NCI-H774 (cell line): Measurements from ENCODE around the gene CHMP6.
"Not testable (repeated sequence)": the region's sequence is repeated elsewhere in the genome, so short reads cannot be mapped to it uniquely, and the experiment has no call there.

Source experiments
- DNase-seq: peaks from one replicate; lab custom pipeline; 2025; lab: John Stamatoyannopoulos, UW

Gene CHMP6

GRCh38 chr17:81011951-81012350, 20.3 kb downstream of the CHMP6 start:
- DNase-seq, result no peak

DNA sequence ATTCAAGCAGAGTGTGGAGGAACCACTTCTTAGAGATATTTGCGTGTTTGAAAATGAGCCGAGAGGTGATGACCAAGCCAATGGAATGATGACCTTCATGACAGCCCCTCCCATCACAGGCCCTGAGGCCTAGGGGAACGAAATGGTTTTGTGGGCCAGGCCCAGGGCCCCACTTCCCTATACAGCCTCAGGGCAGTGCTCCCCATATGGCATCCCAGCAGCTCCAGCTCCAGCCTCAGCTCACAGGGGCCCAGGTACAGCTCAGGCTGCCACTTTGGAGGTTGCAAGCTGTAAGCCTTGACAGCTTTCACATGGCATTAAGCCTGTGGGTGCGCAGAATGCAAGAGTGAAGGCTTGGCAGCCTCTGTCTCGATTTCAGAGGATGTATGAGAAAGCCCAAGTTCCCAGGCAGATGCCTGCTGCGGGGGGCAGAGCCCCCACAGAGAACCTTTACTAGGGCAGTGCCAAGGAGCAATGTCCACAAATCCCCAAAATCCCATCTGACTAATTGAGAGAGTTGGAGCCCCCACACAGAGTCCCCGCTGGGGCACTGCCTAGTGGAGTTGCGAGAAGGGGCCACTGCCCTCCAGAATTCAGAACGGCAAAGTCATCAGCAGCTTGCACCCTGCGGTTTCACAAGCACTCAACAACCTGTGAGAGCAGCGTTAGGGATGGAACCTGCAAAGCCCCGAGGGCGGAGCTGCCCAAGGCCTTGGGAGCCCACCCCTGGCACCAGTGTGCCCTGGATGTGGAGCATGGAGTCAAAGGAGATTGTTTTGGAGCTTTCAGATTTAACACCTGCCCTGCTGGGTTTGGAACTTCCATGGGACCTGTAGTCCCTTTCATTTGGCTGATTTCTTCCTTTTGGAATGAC, 21.2 kb downstream of the CHMP6 start:
- DNase-seq, result no peak

DNA sequence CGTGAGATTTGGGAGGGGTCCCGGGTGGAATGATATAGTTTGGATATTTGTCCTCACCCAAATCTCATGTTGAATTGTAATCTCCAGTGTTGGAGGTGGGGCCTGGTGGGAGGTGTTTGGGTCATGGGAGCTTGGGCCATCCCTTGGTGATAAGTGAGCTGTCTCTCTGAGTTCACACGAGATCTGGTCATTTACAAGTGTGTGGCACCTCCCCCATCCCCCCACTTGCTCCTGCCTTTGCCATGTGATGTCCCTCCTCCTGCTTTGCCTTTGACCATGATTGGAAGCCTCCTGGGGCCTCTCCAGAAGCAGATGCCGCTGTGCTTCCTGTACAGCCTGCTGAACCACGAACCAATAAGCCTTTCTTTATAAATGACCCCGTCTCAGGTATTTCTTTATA, 22.0 kb downstream of the CHMP6 start:
- no peak for DNase-seq

GRCh38 chr17:81015136-81015535, 23.5 kb downstream of the CHMP6 start:
- DNase-seq, result no peak

DNA sequence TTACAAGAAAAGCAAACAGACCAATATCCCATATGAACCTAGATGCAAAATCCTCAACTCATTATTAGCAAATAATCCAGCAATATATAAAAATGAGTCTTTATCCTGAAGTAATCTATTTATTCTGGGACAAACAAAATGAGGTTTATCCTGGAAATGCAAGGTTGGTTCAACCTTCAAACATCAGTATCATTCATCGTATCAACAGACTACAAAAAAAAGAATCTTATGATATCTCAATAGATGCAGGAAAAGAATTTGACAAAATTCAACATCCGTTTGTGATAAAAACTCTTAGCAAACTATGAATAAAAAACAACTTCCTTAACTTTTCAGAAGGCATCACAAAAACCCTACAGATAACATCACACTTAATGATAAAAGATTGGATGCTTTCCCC, 24.9 kb downstream of the CHMP6 start:
- DNase-seq, result no peak

GRCh38 chr17:81017330-81017729, 25.7 kb downstream of the CHMP6 start:
- DNase-seq, result not testable (repeated sequence)

- peak; percentile 36 for DNase-seq
Observed at GRCh38 chr17:81018044-81018802, 26.6 kb downstream of the CHMP6 start.

DNA sequence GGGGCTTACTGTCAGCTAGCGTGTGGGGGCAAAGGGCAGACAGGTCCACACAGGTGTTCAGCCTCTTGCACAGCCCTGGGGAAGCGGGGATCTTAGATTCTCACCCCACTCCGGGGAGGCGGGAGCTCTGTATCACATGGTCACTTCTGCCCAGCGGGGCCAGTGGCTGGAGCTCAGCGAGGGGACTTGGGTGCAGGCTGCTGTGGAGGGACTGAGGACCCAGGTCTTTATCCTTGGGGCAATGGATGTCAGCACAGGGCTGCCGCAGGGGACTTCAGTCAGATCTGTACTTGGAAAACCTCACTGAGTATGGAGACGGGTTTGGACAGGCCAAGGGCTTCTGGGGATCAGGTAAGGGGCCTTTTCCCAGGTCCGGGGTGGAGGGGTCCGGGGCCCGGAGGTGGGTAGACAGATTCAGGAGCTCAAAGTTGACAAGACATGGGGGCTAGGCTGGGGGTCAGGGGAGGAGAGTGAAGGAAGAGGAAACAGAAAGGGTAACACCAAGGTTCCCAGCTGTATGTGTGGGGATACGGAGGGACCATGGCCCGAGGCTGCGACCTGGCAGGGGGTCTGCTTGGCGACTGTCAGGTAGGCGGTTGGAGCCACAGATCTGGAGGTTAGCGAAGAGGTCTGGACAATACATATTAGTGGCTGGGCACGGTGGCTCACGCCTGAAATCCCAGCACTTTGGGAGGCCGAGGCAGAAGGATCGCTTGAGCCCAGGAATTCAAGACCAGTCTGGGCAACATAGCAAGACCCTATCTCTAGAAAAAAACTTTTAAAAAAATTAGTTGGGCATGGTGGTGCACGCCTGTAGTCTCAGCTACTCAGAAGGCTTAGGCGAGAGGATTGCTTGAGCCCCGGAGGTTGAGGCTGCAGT, 28.2 kb downstream of the CHMP6 start:
- DNase-seq, result no peak

- DNase-seq, result no peak
Observed at GRCh38 chr17:81020443-81020766, 28.8 kb downstream of the CHMP6 start.

DNA sequence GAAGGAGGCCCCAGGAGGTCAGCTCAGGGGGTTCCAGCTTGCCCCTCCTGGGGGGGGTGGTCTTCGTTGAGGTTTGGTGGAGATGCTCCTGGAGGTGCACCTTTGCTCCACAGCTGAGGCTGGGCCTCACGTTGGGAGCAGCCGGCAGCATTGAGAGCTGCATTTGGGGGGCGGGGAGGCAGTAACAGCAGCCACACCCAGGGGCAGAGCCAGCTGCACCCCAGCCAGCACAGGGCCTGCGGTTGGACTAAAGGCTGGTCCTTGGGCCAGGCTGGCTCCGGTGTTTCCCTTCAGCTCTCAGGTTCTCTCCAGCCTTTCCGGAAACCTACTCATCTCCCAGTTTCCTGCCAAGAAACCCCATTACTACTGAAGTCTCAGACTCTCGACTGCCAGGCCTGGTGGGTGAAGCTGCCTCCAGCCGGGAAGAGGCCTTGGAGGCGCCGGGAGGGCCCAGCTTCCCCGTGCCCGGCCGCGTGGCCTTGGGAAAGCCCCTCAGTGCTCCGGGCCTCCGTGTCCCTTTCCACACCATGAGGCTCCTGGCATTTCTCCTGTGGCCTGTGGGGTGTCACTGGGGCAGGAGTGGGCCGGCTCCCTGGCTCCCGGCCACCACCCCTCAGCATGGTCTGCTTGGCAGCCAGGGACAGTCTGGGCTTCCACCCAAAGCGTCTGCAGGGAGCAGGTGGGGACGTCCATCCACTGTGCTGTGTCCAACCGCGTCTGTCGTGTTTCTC, 29.3 kb downstream of the CHMP6 start:
- DNase-seq, result no peak

- no peak for DNase-seq
Observed at GRCh38 chr17:81021531-81022343, 30.1 kb downstream of the CHMP6 start.

DNA sequence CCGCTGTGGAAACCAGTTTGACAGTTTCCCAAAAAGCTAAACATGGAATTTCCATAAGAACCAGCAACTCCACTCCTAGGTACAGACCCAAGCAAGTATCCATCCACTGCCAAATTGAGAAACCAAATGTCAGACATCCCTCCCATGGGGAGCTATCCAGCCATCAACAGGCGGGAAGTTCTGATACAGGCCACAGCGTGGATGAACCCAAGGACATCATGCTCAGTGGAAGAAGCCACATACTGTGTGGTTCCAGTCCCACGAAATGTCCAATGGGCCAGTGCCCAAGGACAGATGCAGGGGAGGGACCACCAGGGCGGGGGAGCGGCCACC, 30.7 kb downstream of the CHMP6 start:
- DNase-seq, result no peak

- no peak for DNase-seq
Observed at GRCh38 chr17:81025065-81025740, 33.6 kb downstream of the CHMP6 start.

DNA sequence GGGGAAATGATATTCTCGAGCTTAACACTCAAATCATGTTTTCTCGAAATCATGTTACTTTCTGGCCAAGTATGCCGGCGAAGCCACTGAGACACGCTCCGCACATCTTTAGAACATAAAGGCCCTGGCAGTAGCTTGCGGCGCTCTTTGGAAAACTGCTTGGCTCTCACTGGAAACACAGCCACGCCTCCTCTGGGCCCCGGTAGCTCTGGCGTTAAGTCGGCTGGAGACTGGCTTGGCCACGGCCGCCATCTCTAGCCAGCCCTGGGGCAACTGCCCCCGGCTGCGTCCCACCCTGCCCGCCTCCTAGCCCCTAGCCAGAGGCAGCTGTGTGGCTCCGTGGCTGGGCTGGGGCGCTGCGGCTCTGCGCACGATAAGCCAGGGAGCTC, 34.1 kb downstream of the CHMP6 start:
- DNase-seq, result no peak

DNA sequence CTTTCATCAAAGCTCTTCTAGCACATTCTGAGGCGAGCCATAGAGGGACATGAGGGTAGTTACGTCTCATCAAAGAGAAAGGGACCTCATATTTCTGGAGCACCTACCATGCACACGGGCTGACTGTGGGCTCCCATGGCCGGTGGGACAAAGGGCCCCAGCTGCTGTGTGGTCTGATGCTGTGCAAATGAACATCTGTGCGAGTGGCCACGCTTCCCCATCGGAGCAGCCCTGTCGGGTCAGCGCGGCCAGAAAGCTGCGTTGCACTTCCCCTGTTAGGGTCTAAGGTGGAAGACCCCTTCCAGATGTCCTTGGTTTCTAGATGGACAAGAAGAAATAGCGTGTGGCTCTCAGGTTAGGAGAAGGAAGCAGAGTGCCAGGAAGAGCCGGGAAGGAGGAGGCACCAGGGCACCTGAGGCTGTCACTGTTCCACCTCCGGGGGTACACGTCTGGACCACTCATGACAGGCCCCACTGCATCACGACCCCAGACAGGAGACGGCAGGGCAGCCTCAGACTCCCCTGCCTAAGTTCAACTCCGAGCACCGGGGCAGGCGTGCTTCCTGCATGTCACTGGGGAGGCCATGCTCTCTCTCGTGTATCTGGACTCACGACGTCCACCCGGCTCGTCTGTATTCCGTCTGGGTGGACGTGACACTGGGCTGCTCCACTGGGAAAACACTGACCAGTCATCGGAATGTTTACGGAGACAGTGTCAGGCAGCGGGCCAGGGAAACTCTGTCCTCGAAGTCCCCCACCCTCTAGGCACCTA, 34.8 kb downstream of the CHMP6 start:
- DNase-seq, result no peak

DNA sequence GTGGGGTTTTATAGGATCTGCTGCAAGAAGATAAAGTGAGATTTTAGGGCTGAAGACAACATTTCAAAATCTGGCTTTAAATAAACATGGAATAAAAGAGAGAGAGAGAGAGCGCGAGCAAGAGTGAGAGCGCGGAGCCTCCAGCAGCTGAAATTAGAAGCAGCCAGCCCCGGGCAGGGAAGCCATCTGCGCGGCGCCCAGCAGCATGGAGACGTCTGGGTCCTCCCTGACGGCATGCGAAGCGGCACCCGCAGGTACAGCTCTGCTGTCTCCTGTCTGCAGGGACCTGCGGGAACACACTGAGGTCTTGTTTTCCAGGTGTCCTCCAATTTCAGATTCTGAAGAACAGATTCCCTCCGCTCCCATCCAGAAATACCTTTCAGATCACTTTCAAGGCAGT, 35.4 kb downstream of the CHMP6 start:
- no peak for DNase-seq

GRCh38 chr17:81027591-81028505, 36.2 kb downstream of the CHMP6 start:
- DNase-seq, result no peak

GRCh38 chr17:81028506-81028858, 36.8 kb downstream of the CHMP6 start:
- no peak for DNase-seq

DNA sequence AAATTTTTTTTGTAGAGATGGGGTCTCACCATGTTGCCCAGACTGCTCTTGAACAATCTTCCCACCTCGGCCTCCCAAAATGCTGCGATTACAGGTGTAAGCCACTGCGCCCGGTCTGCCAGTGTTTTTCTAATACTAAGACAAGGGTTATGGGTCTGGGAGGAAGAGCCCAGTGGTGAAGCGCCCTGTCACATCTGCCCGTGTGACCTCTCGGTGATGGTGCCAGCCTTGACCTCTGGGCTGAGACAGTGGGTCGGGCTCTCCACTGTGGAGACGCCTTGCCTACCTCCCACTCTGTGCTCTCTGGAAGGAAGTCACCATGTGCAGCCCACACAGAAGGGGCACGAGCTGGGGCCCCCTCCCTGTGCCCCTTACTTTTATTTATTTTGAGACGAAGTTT, 38.2 kb downstream of the CHMP6 start:
- DNase-seq, result no peak
